OCI-LY1 (cell line): ENCODE results near the gene TLR8.

Experiments used
- CTCF ChIP-seq: fragments of 200-600 bp; sonication (generic), shearing (Covaris generic); IDR thresholded peaks from 2 replicates; pipeline ENCODE4 v1.5.1; 2017; ENCODE audit warnings: mild to moderate bottlenecking, antibody characterized with exemption, low read length, moderate library complexity, mixed read lengths
- EZH2 ChIP-seq: fragments of 200-600 bp; sonication (generic), shearing (Covaris generic); IDR thresholded peaks from 2 replicates; pipeline ENCODE4 v1.8.0; 2017; ENCODE audit warnings: borderline replicate concordance, mixed run types, mild to moderate bottlenecking, antibody characterized with exemption, low read length, moderate library complexity, mixed read lengths

GRCh38 chrX:12867685-12868084 is 38.7 kb upstream of the TLR8 start:
- TF ChIP-seq CTCF (no peak), EZH2 (no peak)
